ENCODE results near the gene KDM5C.

Gene KDM5C

DNA sequence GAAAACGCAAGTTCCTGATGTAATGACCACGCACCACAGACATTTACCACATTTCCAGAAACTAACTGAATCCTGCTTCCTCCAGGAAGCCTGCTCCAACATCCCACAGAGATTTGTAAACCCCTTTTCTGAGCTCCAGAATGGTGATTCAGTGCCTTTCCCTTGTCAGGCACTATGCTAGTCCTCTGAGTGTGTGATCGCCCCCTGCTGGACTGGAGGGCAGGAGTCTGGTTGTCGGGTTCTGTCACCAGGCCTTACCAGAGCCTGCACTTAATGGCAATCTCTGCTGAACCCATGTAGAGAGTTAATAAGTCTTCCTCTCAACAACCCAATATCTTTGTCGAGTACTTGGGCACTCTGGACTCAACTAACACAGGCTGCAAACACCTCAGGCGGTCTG is 14.5 kb upstream of the KDM5C start:
- DNase-seq (ENCODE audit: low read depth) = no peak
- H3K4me3 ChIP-seq (ENCODE audit: low read length) = no peak overlapping the region
- TF ChIP-seq, protein P1, sequence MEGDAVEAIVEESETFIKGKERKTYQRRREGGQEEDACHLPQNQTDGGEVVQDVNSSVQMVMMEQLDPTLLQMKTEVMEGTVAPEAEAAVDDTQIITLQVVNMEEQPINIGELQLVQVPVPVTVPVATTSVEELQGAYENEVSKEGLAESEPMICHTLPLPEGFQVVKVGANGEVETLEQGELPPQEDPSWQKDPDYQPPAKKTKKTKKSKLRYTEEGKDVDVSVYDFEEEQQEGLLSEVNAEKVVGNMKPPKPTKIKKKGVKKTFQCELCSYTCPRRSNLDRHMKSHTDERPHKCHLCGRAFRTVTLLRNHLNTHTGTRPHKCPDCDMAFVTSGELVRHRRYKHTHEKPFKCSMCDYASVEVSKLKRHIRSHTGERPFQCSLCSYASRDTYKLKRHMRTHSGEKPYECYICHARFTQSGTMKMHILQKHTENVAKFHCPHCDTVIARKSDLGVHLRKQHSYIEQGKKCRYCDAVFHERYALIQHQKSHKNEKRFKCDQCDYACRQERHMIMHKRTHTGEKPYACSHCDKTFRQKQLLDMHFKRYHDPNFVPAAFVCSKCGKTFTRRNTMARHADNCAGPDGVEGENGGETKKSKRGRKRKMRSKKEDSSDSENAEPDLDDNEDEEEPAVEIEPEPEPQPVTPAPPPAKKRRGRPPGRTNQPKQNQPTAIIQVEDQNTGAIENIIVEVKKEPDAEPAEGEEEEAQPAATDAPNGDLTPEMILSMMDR (IDR thresholded peaks at IDR 0.05; ENCODE audit: insufficient read depth, low read depth, low read length, missing control alignments) = no peak

GRCh38 chrX:53237056-53237455 is 12.0 kb upstream of the KDM5C start:
- DNase-seq (ENCODE audit: low read depth) = no peak
- TF ChIP-seq, protein P1 (IDR thresholded peaks at IDR 0.05; ENCODE audit: insufficient read depth, low read depth, low read length, missing control alignments) = no peak
- H3K4me3 ChIP-seq (ENCODE audit: low read length) = no peak overlapping the region

DNA sequence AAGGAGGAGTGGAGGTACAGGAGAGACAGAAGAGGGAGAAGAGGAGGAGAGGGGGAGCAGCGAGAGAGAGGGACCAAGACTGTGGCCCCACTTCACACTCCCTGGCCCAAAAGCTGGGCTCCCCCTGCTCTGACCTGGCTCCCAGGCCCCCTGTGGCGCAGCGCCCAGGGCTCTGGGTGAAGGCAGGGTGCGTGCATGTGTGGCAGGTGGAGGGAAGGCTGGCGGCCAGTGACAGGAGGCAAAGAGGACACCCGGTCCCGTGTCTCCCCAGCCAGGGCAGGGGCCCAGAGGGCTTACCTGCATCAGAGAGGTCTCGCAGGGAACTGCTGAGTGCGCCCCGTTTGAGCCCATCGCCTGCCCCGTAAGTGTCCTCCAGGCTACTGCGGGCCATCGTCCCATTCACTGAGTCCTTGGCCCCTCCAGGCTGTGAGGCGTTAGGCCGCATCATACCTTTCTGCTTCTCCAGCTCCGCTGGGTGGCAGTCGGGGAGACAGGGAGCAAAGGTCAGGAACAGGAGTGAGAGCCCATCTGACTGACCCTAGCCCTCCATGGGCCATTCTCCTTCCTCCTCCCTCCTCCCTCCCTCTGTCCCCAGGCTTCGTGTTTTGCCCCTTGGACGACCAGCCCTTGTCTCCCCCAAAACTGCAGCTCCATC is 11.1 kb upstream of the KDM5C start:
- DNase-seq (ENCODE audit: low read depth) = no peak
- no peak overlapping the region for H3K4me3 ChIP-seq (ENCODE audit: low read length)
- TF ChIP-seq, protein P1 (IDR thresholded peaks at IDR 0.05; ENCODE audit: insufficient read depth, low read depth, low read length, missing control alignments) = no peak

- DNase-seq (ENCODE audit: low read depth) = no peak
- TF ChIP-seq, protein P1 (IDR thresholded peaks at IDR 0.05; ENCODE audit: insufficient read depth, low read depth, low read length, missing control alignments) = no peak
- no peak overlapping the region for H3K4me3 ChIP-seq (ENCODE audit: low read length)
Observed at GRCh38 chrX:53235566-53235965, 10.6 kb upstream of the KDM5C start.

GRCh38 chrX:53234484-53234883 is 9.5 kb upstream of the KDM5C start:
- DNase-seq (ENCODE audit: low read depth) = no peak
- no peak overlapping the region for H3K4me3 ChIP-seq (ENCODE audit: low read length)
- TF ChIP-seq, protein P1 (IDR thresholded peaks at IDR 0.05; ENCODE audit: insufficient read depth, low read depth, low read length, missing control alignments) = no peak

- DNase-seq (ENCODE audit: low read depth) = no peak
- TF ChIP-seq, protein P1 (IDR thresholded peaks at IDR 0.05; ENCODE audit: insufficient read depth, low read depth, low read length, missing control alignments) = no peak
- H3K4me3 ChIP-seq (ENCODE audit: low read length) = no peak overlapping the region
Observed at GRCh38 chrX:53233536-53233935, 8.5 kb upstream of the KDM5C start.

GRCh38 chrX:53230116-53230515 is 5.1 kb upstream of the KDM5C start:
- no peak for DNase-seq (ENCODE audit: low read depth)
- H3K4me3 ChIP-seq (ENCODE audit: low read length) = no peak overlapping the region
- TF ChIP-seq, protein P1 (IDR thresholded peaks at IDR 0.05; ENCODE audit: insufficient read depth, low read depth, low read length, missing control alignments) = no peak
